Cerebellar nuclear complex (tissue), 1 donor: ENCODE results near the gene INTS11.

Source experiments
- DNase-seq, 2 experiments: peaks; one replicate each; lab custom pipeline; 2025; lab: John Stamatoyannopoulos, UW

The INTS11 gene

GRCh38 chr1:1357871-1358432 lies 33.5 kb upstream of the INTS11 start:
- no peak for DNase-seq

DNA sequence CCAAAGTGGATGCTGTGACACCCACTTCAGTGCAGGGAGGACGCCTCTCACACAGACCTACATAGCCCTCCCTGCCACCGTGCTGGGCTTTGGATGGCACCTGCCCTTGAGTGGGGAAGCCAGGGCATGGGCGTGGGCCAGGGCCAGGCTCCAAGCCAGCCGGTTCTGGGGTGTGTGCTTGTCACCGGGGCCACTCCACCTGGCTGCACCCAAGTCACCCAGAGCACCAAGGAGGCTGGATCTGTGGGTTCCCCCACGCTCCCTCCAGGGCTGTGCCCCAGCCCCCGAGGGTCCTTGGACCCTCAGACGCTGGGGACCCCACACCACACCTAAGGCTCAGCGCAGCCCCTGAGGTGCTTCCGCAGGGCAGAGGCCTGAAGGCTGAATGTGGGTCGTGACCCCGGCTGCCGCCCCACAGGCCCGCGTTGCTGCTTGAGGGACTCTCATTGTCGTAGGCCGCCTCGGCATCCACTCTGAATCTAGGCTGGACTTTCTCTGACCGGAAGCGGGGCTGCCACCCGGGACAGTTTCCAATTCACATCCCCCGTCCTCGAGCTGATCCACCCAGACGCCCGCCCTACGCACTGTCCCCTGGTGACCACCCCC lies 32.4 kb upstream of the INTS11 start:
- DNase-seq, result no peak

- no peak for DNase-seq
Measured at GRCh38 chr1:1356166-1356795, 31.8 kb upstream of the INTS11 start.

GRCh38 chr1:1355416-1355815 lies 31.0 kb upstream of the INTS11 start:
- DNase-seq, result no peak

- DNase-seq, result no peak
Measured at GRCh38 chr1:1354271-1355247, 30.1 kb upstream of the INTS11 start.

- no peak for DNase-seq
Measured at GRCh38 chr1:1353389-1354151, 29.1 kb upstream of the INTS11 start.

GRCh38 chr1:1352786-1353388 lies 28.4 kb upstream of the INTS11 start:
- DNase-seq, result no peak

- no peak for DNase-seq
Measured at GRCh38 chr1:1351511-1352427, 27.3 kb upstream of the INTS11 start.

DNA sequence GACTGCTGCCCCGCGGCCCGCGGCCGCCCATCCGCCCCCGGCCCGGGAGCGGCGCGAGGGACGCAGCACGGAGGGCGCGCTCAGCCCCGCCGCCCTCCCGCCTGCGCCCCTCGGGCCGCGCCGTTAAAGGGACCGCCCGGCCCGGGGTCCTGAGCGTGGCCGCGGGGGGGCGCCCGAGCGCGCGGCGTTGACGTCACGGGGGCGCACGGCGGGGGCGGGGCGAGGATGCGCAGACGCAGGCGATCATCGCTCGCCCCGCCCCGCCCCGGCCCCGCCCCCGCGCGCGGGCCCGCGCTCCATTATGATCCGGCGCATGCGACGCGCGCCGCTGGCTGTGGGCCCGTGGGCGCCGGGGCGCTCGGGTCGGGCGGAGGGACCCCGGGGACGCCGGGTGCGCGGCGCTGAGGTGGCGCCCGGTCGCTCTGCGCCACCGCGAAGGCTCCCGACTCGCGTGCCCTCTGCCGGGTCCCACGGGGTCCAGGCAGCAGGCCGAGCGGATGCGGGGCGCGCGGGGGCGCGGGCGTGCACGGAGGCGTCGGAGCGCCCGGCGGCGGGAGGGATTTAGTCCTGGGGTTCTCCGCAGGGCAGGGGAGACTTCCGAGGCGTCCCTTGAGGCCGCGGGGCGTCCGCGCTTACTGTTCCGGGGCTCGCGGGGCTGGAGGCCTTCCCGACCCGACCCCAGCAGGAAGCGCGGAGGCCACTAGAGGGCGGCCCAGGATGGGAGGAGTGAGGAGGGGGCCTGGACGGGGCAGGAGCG lies 25.0 kb upstream of the INTS11 start, which contains the start of gene DVL1:
Gene DVL1 (minus strand): TSS at position 163 of the 757 bp plus-strand sequence. CDS start 353 bp downstream, outside the sequence.
- no peak for DNase-seq

DNA sequence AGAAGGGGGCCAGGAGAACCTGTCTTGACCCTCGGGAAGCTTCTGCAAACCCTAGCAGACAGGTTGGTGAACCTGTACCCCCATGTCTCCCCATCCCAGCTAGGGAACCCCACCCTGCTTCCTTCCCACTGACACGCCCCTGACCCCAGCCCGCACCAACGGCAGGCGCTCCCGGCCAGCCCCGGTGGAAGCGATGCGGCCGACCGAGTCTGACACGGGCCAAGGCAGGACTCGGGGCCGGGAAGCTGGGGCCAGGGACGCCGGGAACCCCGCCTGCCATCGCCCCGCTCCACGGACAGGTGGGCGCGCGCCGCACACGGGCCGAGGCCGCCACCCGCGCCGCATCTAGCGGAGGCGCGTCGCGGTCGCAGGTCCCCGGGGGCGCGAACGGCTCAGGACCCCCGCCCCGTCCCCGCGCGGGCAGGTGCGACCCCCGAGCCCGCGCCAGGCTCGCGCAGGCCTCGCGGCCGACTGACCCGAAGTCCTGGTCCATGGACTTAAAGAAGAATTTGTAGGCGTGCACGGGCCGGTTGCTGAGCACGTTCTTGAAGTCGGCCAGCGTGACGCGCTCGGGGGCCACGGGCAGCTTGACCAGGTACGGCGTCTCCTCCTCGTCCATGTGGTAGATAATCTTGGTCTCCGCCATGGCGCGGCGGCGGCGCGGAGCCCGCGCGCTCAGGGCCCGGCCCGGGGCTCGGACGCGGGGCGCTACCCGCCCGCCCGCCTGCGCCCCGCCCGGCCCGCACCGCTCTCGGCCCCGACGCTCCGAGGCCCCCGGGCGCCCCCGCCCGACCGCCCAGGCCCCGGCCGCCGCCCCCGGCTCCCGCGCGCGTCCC lies 24.2 kb upstream of the INTS11 start:
- DNase-seq, result no peak

GRCh38 chr1:1347663-1348419 lies 23.4 kb upstream of the INTS11 start:
- no peak for DNase-seq

GRCh38 chr1:1347026-1347595 lies 22.7 kb upstream of the INTS11 start:
- no peak for DNase-seq

GRCh38 chr1:1346501-1346890 lies 22.0 kb upstream of the INTS11 start:
- no peak for DNase-seq

- no peak for DNase-seq
Measured at GRCh38 chr1:1345860-1346500, 21.5 kb upstream of the INTS11 start.

GRCh38 chr1:1345384-1345783 lies 20.9 kb upstream of the INTS11 start:
- DNase-seq, result no peak

- no peak for DNase-seq
Measured at GRCh38 chr1:1344655-1345361, 20.3 kb upstream of the INTS11 start.
